ENCODE results near the gene GPR183.

The GPR183 gene

DNA sequence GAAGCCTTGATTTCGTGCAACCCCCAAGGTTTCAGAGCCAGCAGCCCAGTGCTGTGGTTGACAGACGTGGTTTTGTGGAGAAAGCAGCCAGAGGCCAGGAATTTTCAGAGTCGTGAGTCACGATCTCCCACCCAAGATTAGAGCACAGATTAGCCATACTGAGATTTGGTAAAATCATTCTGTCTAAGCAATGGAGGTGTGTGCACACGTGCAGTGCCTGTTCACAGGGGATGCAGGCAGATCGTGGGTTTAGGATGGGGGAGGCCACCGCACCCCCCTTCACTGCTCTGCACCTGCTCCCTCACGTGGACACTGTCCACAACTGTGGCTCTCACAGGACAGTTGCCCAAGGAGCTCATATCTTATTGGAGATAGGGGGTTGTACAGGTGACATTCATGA, 46.6 kb upstream of the GPR183 start:
- H3K9me3 ChIP-seq = no peaks in the 10 kb centered on the region
- H3K27ac ChIP-seq = no peak overlapping the region
- intact Hi-C loops (cut with DNase I; ENCODE audit: low total_unique reads) = no loop called here
- no peaks in the 10 kb centered on the region for H3K27me3 ChIP-seq
- no peak overlapping the region for H3K4me3 ChIP-seq
- DNase-seq = no peak
- TF ChIP-seq, protein P1, sequence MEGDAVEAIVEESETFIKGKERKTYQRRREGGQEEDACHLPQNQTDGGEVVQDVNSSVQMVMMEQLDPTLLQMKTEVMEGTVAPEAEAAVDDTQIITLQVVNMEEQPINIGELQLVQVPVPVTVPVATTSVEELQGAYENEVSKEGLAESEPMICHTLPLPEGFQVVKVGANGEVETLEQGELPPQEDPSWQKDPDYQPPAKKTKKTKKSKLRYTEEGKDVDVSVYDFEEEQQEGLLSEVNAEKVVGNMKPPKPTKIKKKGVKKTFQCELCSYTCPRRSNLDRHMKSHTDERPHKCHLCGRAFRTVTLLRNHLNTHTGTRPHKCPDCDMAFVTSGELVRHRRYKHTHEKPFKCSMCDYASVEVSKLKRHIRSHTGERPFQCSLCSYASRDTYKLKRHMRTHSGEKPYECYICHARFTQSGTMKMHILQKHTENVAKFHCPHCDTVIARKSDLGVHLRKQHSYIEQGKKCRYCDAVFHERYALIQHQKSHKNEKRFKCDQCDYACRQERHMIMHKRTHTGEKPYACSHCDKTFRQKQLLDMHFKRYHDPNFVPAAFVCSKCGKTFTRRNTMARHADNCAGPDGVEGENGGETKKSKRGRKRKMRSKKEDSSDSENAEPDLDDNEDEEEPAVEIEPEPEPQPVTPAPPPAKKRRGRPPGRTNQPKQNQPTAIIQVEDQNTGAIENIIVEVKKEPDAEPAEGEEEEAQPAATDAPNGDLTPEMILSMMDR (IDR thresholded peaks at IDR 0.05) = no peak
- peaks cover 0 to 22% (median 0%) of the 10 kb centered on the region in 4 donors for H3K4me1 ChIP-seq
- peaks cover 8 to 35% (median 12%) of the 10 kb centered on the region in 3 donors for H3K36me3 ChIP-seq

DNA sequence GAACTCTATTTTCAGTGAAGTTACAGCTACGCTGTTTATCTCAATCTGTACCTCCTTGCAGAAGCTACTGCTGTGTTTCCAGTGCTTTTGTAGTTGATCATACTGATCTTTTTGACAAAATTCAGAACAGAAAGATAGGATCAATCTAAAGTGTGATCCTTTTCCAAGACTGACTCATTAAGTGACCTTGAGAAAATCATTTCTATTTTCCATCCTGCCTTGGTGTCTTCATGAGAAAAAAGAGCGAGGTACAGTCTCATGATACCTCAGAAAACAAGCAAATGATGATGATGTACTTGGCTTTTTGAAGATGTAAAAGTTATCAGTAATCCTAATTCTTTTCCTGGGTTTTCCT, 46.0 kb upstream of the GPR183 start:
- Histone ChIP-seq H3K4me1 (peaks cover 0 to 22% (median 0%) of the 10 kb centered on the region in 4 donors), H3K36me3 (peaks cover 8 to 36% (median 12%) of the 10 kb centered on the region in 3 donors), H3K27me3 (no peaks in the 10 kb centered on the region), H3K9me3 (no peaks in the 10 kb centered on the region), H3K4me3 (no peak overlapping the region), H3K27ac (no peak overlapping the region)
- TF ChIP-seq, protein P1 (IDR thresholded peaks at IDR 0.05) = no peak
- DNase-seq = no peak
- intact Hi-C loops (cut with DNase I; ENCODE audit: low total_unique reads) = no loop called here

DNA sequence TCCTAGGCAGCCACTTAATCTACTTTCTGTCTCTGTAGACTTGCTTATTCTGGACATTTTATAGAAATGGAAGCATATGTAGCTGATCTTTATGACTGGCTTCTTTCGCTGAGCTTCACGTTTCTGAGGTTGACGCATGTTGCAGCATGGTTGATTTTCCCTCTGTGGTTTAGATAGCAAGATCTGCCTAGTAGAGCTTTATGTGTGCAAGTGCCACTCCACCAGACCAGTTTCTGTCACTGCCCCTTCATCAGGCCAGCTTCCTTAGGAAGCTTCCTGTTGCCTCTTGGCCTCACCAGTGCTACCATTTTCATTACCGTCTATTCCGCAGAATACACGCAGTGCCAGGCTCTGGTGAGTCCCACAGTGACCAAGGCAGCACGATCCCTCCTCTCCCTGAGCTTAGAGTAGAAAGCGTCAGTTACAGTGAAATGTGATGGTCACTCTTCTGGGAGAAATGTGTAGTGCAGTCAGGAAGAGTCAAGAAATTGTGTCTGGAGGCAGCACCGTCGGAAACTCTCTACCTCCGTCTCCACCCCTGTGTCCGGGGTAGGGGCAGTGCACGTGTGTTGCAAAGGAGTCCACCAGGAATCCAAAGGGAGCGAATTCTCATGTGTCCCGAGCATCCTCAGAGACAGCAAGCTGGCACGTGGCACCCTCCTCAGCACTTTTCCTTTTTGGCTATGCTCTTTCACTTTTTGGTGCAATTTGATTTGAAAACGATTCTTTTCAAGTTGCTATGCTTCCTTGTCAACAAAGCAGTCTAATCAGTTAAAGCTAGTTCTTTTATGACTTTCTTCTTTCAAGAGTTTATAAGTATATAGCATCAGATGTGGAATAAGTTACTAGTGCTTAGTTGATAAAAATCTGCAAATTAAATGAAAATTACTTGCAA, 45.4 kb upstream of the GPR183 start:
- DNase-seq = no peak
- Histone ChIP-seq H3K9me3 (no peaks in the 10 kb centered on the region), H3K27ac (no peak overlapping the region), H3K4me1 (peaks cover 0 to 22% (median 0%) of the 10 kb centered on the region in 4 donors), H3K27me3 (no peaks in the 10 kb centered on the region), H3K36me3 (peaks cover 8 to 37% (median 9%) of the 10 kb centered on the region in 3 donors), H3K4me3 (no peak overlapping the region)
- TF ChIP-seq, protein P1 (IDR thresholded peaks at IDR 0.05) = no peak
- intact Hi-C loops (cut with DNase I; ENCODE audit: low total_unique reads) = no loop called here

DNA sequence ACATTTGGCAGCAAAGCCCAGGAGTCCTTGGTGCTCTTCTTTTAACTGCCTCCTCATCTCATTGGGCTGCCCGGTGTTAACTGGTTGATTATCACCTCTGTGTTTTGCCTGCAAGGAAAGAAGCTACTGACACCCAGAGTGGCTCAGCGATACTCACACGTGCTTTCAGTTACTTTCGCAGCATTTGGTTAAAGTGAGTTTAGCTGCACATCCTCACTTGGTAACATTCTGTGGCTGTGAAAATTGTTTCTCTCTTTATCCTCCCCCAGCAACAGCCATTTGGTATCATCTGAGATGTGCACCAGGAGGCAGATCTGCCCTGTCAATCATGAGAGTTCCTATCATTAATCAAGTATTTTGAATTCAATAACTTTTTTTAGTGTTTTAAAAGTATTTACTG, 44.6 kb upstream of the GPR183 start:
- Histone ChIP-seq H3K27ac (no peak overlapping the region), H3K4me3 (no peak overlapping the region), H3K36me3 (peaks cover 5 to 37% (median 8%) of the 10 kb centered on the region in 3 donors), H3K4me1 (peaks cover 0 to 18% (median 0%) of the 10 kb centered on the region in 4 donors), H3K27me3 (no peaks in the 10 kb centered on the region), H3K9me3 (no peaks in the 10 kb centered on the region)
- TF ChIP-seq, protein P1 (IDR thresholded peaks at IDR 0.05) = no peak
- no peak for DNase-seq
- intact Hi-C loops (cut with DNase I; ENCODE audit: low total_unique reads) = no loop called here

DNA sequence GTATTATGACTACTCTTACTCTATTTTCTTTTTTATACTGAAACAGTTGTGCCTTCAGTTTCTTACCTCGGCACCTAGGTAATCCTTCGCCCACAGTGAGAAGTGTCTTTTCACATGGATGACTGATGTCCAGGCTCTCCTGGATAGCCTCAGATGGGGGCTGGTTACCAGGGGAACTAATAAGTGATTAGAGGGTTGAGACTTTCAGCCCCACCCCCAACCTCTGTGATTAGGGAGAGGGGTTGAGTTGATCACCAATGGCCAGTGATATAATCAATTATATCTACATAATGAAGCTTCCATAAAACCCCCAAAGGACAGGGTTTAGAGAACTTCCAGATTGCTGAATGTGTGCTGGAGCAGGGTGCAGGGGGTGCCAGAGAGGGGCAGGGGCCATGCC, 43.0 kb upstream of the GPR183 start:
- Histone ChIP-seq H3K27ac (no peak overlapping the region), H3K4me1 (peaks cover 0 to 8% (median 0%) of the 10 kb centered on the region in 4 donors)
- intact Hi-C loops (cut with DNase I; ENCODE audit: low total_unique reads) = no loop called here

More for the DNA sequence above, 43.0 kb upstream of the GPR183 start:
- Histone ChIP-seq H3K36me3 (peaks cover 11 to 28% (median 16%) of the 10 kb centered on the region in 3 donors), H3K9me3 (no peaks in the 10 kb centered on the region), H3K4me3 (no peak overlapping the region), H3K27me3 (no peaks in the 10 kb centered on the region)
- no peak for DNase-seq
- TF ChIP-seq, protein P1 (IDR thresholded peaks at IDR 0.05) = no peak
